CD4-positive, alpha-beta T cell treated with Interleukin-2 at 100 ng/mL for 4 hours (primary cell): ENCODE measurements around the gene CD79A.
"Not testable (repeated sequence)": the region's sequence is repeated elsewhere in the genome, so short reads cannot be mapped to it uniquely, and the experiment has no call there.

Experiments
- DNase-seq: peaks from one replicate; pipeline ENCODE4 v3.0.0-alpha.2; 2020; ENCODE audit warnings: low spot score

Gene CD79A

GRCh38 chr19:41905273-41906002 lies 28.4 kb downstream of the CD79A start:
- no peak for DNase-seq

- DNase-seq: no peak
Measured at GRCh38 chr19:41906271-41906670, 29.2 kb downstream of the CD79A start.

- no peak for DNase-seq
Measured at GRCh38 chr19:41906916-41907680, 30.0 kb downstream of the CD79A start.

- no peak for DNase-seq
Measured at GRCh38 chr19:41907994-41908615, 31.0 kb downstream of the CD79A start.

GRCh38 chr19:41908724-41909464 lies 31.8 kb downstream of the CD79A start:
- DNase-seq: no peak

- DNase-seq: no peak
Measured at GRCh38 chr19:41909706-41910105, 32.6 kb downstream of the CD79A start.

GRCh38 chr19:41910240-41910991 lies 33.3 kb downstream of the CD79A start:
- no peak for DNase-seq

- no peak for DNase-seq
Measured at GRCh38 chr19:41910992-41911888, 34.2 kb downstream of the CD79A start.

GRCh38 chr19:41911889-41912731 lies 35.0 kb downstream of the CD79A start:
- no peak for DNase-seq

- DNase-seq: no peak
Measured at GRCh38 chr19:41912899-41913537, 35.9 kb downstream of the CD79A start.

- no peak for DNase-seq
Measured at GRCh38 chr19:41913538-41914423, 36.7 kb downstream of the CD79A start.

GRCh38 chr19:41914424-41914834 lies 37.4 kb downstream of the CD79A start:
- not testable (repeated sequence) for DNase-seq

- DNase-seq: no peak
Measured at GRCh38 chr19:41915021-41915775, 38.1 kb downstream of the CD79A start.

GRCh38 chr19:41915776-41916414 lies 38.8 kb downstream of the CD79A start:
- DNase-seq: no peak

GRCh38 chr19:41917676-41918075 lies 40.6 kb downstream of the CD79A start:
- DNase-seq: no peak

GRCh38 chr19:41918095-41918494 lies 41.0 kb downstream of the CD79A start:
- no peak for DNase-seq
